C4-2B (cell line): ENCODE data around the gene UPK3B.
"Not testable (repeated sequence)": the region's sequence is repeated elsewhere in the genome, so short reads cannot be mapped to it uniquely, and the experiment has no call there.

ENCODE experiments used
- ZFX ChIP-seq: fragments of 450-650 bp; IDR thresholded peaks from 2 replicates; pipeline ENCODE4 v1.6.1; 2017
- TF ChIP-seq, protein P1 (sequence below): fragments of 450-650 bp; conservative IDR thresholded peaks from 2 replicates; pipeline ENCODE4 v1.5.1; 2017; ENCODE audit warnings: mild to moderate bottlenecking

DNA sequence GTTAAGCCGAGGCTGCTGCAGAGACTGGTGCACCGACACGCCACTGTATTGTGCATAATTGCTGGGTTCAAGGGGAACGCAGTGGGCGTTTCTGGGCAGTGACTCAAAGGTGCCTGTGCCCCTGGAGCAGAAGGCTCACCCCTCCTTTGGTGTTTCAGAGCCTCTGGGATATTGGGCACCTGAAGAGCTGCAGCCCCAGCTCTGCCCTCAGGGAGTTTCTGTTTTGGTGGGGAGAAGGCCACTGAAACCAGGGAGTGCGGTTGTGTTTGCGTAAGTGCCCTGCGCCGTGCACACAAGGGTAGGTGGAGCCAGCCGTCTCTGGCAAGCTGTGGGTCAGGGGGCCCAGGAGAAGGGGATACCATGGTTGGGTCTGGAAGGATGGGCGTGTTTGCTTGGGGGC lies 34.1 kb upstream of the UPK3B start:
- TF ChIP-seq, protein P1, sequence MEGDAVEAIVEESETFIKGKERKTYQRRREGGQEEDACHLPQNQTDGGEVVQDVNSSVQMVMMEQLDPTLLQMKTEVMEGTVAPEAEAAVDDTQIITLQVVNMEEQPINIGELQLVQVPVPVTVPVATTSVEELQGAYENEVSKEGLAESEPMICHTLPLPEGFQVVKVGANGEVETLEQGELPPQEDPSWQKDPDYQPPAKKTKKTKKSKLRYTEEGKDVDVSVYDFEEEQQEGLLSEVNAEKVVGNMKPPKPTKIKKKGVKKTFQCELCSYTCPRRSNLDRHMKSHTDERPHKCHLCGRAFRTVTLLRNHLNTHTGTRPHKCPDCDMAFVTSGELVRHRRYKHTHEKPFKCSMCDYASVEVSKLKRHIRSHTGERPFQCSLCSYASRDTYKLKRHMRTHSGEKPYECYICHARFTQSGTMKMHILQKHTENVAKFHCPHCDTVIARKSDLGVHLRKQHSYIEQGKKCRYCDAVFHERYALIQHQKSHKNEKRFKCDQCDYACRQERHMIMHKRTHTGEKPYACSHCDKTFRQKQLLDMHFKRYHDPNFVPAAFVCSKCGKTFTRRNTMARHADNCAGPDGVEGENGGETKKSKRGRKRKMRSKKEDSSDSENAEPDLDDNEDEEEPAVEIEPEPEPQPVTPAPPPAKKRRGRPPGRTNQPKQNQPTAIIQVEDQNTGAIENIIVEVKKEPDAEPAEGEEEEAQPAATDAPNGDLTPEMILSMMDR = not testable (repeated sequence)
- not testable (repeated sequence) for TF ChIP-seq ZFX
